HG03097 (cell line): Measurements from ENCODE around the gene CELA2B.
"Not testable (repeated sequence)": the region's sequence is repeated elsewhere in the genome, so short reads cannot be mapped to it uniquely, and the experiment has no call there.

Experiments
- ATAC-seq: cut with Tn5 transposase; IDR thresholded peaks from one replicate; pipeline ENCODE4 v1.9.1; 2021; ENCODE audit not compliant: unreplicated experiment, low FRiP score

Gene CELA2B

GRCh38 chr1:15475752-15476314 lies at the start of gene CELA2B:
Gene CELA2B, plus strand, starts transcription at chr1:15476104. Its CDS starts 22 bp downstream, at chr1:15476126.
- no peak for ATAC-seq

- no peak for ATAC-seq
These were observed 49.2 kb upstream of the CELA2B start for GRCh38 chr1:15426492-15427279.

GRCh38 chr1:15427280-15427666 lies 48.6 kb upstream of the CELA2B start:
- ATAC-seq = no peak

DNA sequence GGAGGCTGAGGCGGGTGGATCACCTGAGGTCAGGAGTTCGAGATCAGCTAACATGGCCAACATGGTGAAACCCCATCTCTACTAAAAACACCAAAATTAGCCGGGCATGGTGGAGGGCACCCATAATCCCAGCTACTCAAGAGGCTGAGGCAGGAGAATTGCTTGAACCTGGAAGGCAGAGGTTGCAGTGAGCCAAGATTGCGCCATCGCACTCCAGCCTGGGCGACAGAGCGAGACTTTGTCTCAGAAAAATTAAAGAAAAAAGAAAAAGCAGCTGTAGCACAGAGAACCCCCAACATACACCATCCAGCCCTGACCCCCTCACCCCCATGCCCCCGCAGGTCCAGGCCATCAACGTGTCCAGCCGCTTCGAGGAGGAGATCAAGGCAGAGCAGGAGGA lies 47.7 kb upstream of the CELA2B start:
- not testable (repeated sequence) for ATAC-seq

GRCh38 chr1:15428815-15429435 lies 47.0 kb upstream of the CELA2B start:
- ATAC-seq = no peak

DNA sequence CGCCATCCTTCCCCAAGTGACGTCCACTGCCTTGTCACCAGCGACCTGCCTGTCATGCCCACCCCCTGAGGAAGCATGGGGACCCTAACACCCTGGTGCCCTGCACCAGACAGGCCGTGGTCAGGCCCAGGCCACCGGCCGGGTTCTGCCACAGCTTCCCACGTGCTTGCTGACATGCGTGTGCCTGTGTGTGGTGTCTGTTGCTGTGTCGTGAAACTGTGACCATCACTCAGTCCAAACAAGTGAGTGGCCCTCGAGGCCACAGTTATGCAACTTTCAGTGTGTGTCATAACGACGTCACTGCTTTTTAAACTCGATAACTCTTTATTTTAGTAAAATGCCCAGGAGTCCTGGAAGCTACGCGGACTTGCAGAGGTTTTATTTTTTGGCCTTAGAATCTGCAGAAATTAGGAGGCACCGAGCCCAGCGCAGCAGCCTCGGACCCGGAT lies 46.2 kb upstream of the CELA2B start:
- no peak for ATAC-seq

DNA sequence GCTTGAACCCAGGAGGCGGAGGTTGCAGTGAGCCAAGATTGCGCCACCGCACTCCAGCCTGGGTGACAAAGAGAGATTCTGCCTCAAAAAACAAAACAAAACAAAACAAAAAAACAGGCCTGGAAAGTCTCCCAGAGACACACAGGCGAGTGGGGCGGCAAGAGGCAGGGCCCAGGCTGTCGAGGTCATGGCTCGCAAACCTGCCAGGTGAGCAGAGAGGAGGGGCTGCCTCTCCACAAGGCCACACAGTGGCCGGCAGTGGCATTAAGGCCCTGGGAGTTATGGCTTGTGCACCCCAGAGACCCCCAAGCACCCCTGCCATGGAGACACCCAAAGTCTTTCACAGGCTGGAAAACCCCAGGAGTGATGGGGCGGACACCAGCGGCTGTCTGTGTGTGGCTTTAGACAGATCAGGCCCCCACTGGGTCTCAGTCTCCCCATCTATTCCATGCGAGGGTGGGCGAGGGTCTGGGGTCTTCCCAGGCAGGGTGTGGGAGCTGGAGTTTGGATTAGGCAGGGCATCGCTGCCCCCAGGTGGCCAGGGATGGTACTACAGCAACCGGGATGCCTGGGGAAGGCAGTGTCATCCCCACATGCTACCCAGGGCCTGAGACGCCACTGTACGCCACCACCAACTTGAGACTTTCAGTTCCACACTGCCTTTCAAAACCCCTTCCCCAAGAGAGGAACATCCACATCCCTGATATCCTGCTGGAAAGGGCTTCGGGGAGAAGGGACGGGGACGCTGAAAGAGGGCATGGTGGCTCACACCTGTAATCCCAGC lies 44.9 kb upstream of the CELA2B start:
- no peak for ATAC-seq

DNA sequence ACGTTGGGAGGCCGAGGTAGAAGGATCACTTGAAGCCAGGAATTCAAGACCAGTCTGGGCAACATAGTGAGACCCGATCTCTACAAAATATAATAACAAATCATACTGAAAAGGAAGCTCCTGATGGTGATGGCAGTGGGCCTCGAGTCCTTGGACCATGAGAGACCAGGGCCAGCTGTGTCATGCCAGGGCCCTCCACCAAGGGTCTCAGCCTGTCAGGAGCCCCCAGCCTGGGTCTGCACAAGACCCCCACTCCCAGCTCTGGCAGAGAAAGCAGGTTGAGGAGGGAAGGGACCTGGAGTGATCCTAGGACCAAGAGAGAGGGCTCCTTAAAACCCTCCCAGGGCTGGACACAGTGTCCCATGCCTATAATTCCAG lies 44.3 kb upstream of the CELA2B start:
- ATAC-seq = no peak

GRCh38 chr1:15432324-15432723 lies 43.6 kb upstream of the CELA2B start:
- no peak for ATAC-seq

GRCh38 chr1:15433471-15433870 lies 42.4 kb upstream of the CELA2B start:
- ATAC-seq = no peak

DNA sequence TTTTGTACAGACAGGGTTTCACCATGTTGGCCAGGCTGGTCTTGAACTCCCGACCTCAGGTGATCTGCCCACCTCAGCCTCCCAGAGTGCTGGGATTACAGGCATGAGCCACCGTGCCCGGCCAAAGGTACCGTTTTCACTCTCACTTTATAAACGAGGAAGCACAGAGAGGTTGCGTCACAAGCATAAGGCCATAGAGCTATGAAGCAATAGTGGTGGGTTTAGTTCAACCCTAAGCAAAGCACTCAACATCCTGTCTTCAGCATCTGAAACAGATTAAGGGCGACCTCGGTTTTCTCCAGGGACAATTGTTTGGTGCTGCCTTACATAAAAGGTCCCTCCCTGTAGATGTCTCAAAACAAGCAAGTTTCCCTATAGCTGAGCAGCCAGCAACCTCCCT lies 41.2 kb upstream of the CELA2B start:
- not testable (repeated sequence) for ATAC-seq

DNA sequence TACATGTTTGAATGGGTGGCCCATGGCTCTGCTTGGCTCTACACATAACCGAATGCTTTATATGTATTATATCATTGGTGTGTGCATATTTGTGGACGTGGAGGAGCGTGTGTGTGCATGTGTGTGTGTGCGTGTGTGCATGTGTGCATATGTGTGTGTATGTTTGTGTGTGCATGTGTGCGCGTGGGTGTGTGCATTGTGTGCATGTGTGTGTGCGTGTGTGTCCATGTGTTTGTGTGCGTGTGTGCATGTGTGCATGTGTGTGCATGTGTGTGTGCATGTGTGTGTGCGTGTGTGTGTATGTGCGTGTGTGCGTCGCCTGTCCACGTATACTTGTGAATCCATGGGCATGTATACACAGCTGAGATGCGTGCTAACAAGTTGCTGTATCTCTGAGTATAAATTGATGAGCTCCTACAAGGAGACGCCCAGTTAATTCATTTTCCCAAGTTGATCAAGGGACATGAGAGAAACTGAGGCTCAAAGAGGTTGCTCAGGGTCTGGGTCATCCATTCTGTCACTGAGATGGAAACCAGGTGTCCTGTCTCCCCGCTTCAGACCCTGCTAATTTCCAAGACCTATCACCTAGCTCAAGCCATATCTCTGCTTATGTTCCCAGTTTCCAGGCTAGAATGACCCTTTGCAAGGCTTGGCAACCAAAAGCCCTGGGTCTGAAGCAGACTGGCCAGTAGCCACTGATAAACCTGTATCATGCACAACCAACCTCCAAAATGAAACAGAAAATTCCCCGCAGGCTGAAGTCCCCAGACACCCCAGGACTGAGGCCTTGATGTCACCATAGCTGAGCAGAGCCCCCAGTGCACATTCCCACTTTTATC lies 40.4 kb upstream of the CELA2B start:
- ATAC-seq = no peak

DNA sequence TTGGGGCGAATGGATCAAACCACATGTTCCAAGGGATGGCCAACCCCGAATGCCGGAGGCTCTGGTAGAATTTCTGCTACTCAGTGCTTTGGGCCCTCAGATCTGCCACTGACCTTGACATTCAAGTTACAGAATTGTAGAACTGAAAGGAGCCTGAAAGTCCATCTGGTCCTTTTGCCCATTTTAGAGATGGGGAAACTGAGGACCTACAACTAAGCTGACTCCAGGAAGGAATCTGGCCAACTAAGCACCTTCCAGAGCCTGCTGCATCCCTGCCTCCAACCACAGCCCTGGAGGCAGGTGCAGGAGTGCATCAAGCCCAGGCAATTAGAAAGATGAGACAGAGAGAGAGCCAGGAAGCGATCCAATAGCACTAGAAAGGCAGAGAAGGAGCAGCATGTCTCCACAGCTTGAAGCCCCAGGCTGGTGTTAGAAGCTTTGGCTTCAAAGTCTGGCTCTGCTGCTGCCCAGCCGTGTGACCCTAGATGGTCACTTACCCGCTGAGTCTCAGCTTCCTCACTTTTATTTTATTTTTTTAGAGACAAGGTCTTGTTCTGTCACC lies 38.9 kb upstream of the CELA2B start:
- ATAC-seq = no peak

DNA sequence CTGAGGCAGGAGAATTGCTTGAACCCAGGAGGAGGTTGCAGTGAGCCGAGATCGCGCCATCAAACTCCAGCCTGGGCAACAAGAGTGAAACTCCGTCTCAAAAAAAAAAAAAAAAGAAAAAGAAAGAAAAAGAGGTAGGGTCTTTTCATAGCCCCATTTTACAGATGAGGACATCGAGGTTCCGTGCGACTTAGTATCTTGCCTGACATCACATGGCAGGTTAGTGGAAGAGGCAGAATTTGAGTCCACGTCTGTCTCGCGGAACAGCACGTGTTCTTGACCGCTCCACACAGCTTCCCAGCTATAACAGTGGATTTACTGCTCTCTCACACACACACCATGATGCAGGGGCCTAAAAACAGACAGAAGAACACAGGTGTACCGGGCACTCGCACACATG lies 36.6 kb upstream of the CELA2B start:
- ATAC-seq = no peak

DNA sequence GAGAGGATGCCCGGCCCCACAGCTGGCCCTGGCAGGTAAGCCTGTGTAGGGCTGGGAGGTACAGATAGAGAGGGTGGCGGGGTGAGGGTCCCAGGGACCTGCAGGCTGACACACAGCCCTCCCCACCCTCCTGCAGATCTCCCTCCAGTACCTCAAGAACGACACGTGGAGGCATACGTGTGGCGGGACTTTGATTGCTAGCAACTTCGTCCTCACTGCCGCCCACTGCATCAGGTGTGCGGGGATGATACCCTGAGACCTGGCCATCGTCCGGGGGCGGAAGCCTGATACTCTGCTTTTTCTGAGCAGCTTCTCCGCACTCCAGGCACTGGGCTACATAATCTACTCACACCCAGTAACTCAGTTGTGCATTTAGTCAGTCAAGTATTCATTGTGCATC lies 35.5 kb upstream of the CELA2B start:
- no peak for ATAC-seq

DNA sequence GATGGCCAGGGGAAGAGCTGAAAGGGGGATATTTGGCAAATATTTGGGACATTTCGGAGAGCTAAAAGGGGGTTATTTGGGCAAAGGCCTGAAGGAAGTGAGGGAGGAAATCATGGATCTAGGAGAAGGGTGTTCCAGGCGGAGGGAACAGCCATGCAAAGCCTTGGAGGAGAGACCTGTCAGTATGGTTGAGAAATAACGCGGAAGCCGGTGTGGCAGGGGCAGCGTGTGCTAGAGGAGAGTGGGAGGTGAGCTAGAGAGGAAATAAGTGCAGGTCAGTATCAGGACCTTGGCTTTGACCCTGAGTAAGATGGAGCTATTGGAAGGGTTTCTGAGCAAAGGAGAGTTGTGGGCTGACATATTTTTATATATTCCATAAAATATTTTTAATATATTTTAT lies 34.7 kb upstream of the CELA2B start:
- ATAC-seq = no peak

GRCh38 chr1:15442119-15442518 lies 33.8 kb upstream of the CELA2B start:
- no peak for ATAC-seq

- ATAC-seq = no peak
These were observed 33.1 kb upstream of the CELA2B start for GRCh38 chr1:15442759-15443158.

DNA sequence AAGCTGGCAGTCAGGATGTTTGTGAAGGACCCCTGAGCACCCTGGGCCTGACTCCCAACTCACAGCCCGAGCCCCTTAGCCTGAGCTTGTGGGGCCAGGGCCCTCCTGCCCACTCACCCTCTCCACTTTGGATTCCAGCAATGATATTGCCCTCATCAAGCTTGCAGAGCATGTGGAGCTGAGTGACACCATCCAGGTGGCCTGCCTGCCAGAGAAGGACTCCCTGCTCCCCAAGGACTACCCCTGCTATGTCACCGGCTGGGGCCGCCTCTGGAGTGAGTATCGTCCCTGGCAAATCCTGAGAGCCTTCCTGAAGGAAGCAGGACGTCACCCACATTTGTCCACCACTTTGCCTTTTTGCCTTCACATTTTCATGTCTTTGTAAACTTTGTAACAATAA lies 32.6 kb upstream of the CELA2B start:
- no peak for ATAC-seq
